ENCODE data around the gene SORBS1.

Gene SORBS1

GRCh38 chr10:95279042-95279820, 281.9 kb downstream of the SORBS1 start:
- no peak for DNase-seq (ENCODE audit: extremely low read depth in 1 of 2, low read depth in 1 of 2)

DNA sequence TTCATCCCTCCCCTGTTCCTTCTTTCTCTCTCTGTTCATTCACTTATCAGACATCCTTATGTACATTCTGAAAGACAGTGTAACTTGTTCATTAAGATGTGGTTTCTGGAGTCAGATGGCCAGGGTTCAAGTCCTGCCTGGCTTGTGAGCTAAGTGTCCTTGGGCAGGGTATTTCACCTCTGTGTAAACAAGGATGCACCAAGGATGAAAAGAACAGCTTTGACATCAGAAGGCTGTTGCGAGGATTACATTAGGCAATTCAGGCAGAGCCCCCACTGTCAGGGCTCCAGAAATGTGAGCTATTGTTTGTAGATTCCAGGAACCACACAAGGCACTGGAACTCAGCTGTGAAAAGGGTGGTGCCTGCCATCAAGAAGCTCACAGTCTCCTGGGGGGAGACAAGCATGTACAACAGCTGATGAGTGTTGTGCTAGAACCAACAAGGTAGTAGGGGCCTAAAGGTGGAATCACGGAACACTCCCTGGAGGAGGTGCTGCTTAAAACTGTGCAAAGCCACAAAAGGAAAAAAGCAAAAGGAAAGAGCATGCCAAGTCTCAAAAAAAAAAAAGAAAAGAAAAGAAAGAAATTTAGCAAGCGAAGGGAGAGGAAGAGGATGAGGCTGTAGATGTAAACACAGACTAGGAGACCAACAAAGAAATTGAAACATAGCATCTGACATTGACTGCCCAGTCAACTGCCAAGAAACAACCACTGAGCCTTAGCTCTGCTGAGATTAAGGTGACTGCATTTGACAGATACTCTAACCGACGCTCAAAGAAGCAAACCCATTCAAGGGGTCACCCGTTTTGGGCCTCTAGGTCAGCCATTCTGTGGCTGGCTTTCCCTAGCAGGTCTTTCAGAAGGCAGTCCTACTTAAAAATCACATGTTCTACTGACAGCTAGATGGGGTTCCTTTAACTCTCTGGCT, 282.8 kb downstream of the SORBS1 start:
- no peak for DNase-seq (ENCODE audit: extremely low read depth in 1 of 2, low read depth in 1 of 2)

DNA sequence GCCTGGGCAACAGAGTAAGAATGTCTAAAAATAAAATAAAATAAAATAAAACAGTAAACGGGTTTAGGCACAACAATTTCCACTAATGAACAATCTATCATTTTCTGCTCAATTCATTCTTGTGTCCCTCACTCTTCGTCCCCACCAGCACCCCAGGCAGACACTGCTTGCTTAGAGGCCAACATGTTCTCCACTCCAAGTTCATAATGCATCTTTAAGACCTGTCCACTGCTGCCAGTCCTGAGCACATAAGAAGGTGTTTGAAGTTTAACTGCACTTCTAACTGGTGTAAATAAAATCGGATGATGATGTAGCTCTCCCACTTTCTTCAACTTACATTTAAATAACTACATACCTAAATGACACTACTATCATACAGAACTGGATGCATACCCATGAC, 283.6 kb downstream of the SORBS1 start:
- DNase-seq (ENCODE audit: extremely low read depth in 1 of 2, low read depth in 1 of 2), result no peak

DNA sequence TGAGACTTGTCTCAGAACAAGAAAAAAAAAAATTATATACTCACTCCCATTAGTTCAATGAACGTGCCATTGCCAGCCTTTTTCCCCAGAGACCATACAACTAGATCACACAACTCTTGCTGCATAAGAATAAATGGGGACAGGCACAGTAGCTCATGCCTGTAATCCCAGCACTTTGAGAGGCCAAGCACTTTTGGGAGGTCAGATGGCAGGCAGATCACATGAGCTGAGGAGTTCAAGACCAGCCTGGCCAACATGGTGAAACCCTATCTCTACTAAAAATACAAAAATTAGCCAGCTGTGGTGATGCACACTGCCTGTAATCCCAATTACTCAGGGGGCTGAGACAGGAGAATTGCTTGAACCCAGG, 284.0 kb downstream of the SORBS1 start:
- DNase-seq (ENCODE audit: extremely low read depth in 1 of 2, low read depth in 1 of 2), result no peak

- DNase-seq (ENCODE audit: extremely low read depth in 1 of 2, low read depth in 1 of 2), result no peak
Measured at GRCh38 chr10:95276367-95277200, 284.6 kb downstream of the SORBS1 start.

DNA sequence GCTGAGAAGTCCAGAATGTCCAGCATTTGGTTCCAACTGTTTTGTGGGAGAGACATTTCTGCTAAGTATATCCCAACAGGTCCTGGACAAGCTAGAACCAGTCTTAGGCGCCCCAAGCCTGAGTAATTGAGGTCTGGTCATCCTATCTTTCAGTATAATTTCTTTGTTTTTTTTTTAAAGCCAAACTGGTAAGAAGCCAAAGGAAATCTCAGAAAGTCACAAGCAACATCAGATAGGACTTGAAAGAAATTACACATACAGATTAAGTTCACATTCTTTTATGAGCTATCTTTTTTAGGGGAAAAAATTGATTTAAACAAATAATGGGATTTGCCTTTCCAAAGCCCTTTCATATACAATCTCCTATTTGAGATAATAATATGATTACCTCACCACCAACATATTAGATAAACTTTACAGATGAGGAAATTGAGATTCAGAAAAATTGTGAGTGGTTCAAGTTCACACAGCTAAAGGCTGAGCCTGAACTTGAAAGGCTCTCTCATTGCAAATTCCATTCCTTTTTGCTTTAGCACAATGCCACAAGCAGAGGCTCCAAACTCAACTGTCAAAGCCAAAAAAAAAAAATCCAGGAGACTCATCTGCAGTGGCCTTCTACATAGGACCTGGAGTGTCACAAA, 285.3 kb downstream of the SORBS1 start:
- DNase-seq (ENCODE audit: extremely low read depth in 1 of 2, low read depth in 1 of 2), result no peak

GRCh38 chr10:95273393-95274312, 287.5 kb downstream of the SORBS1 start:
- no peak for DNase-seq (ENCODE audit: extremely low read depth in 1 of 2, low read depth in 1 of 2)

DNA sequence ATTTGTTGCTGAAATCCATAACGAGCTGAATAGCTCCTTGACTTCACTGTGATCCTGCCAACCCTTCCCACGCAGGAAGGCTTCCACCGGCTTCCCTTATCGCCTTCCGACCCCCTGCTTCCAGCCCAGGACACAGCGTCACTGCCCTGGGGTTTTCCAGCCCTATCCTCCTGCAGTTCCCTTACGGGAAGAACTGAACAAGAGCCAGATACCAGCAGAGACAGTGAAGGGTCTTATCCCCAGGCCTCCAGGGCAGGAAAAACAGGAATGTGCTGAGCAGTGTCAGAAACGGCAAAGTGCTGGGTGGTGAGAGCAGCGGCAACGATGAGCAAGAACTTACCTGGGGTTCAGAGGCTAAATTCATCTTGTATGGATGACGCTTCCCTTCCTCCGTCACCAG, 292.7 kb downstream of the SORBS1 start:
- DNase-seq (ENCODE audit: extremely low read depth in 1 of 2, low read depth in 1 of 2), result no peak

- DNase-seq (ENCODE audit: extremely low read depth in 1 of 2, low read depth in 1 of 2), result no peak
Measured at GRCh38 chr10:95267251-95267650, 293.9 kb downstream of the SORBS1 start.

DNA sequence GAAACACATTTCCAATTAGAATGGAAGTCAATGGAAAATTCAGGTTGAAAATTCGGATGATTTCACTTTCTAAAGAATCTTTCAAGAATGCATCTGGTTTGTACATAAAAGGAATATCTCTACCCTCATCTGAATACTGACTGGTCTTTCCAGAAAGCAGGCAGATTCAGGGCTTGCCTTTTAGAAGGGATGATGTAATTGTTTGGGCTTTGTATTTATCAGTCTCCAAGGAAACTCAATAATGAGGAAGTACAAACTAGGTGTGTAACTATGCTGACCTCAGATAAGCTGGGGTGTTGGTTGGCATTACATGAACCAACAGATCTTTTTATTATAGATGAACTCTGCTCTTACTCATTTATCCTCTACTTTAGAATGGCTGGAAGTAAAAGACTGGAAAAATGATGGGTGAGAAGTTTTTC, 294.5 kb downstream of the SORBS1 start:
- DNase-seq (ENCODE audit: extremely low read depth in 1 of 2, low read depth in 1 of 2), result no peak

- DNase-seq (ENCODE audit: extremely low read depth in 1 of 2, low read depth in 1 of 2), result no peak
Measured at GRCh38 chr10:95265572-95265971, 295.6 kb downstream of the SORBS1 start.

GRCh38 chr10:95264227-95265051, 296.7 kb downstream of the SORBS1 start:
- DNase-seq (ENCODE audit: extremely low read depth in 1 of 2, low read depth in 1 of 2), result no peak

DNA sequence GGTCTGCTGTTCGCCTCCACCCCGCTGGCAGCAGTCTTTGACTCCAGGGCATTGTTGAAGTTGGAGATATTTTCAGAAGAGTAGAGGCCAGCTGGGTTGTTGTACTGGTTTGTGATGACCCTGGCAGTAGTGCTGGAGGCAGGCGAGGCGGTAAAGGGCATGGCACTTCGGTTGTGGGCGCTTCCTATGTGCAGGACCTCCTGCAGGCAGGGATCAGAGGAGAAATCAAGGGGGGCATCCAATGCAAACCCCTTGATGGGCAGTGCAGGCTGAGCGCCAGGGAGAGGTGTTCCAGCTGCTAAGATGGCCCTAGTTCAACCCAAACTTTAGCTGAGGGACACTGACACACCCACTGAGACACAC, 297.3 kb downstream of the SORBS1 start:
- DNase-seq (ENCODE audit: extremely low read depth in 1 of 2, low read depth in 1 of 2), result no peak

DNA sequence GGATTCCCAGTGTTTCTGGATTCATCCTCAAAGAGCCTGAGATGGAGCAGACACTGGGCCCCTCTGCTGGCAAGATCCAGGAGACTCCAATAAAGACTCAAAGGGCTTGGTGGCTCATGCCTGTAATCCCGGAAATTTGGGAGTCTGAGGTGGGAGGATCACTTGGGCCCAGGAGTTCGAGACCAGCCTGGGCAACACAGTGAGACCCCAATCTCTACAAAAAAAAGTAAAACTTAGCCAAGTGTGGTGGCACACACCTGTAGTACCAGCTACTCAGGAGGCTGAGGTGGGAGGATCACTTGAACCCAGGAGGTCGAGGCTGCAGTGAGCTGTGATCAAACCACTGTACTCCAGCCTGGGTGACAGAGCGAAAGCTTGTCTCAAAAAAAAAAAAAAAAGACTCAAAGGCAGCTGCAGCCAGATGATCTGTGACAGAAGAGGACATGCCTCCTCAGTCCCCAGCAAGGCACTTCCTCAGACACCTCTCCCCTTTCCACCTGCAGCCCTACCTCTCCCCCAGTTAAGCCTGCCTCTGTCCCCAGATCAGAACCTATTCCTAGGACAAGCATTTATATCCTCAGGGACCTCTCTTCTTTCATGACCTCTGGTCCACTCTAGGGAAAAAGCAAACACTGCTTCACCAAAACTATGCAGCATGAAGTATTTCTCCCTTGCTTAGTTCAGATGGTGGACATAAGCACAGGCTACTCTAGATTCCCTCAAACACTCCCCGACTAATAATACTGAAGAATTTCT, 298.2 kb downstream of the SORBS1 start:
- no peak for DNase-seq (ENCODE audit: extremely low read depth in 1 of 2, low read depth in 1 of 2)

GRCh38 chr10:95261926-95262325, 299.2 kb downstream of the SORBS1 start:
- DNase-seq (ENCODE audit: extremely low read depth in 1 of 2, low read depth in 1 of 2), result no peak

Measured in activated CD8-positive, alpha-beta memory T cell treated with anti-CD3 and anti-CD28 coated beads for 1 hour (primary cell).